ENCODE data around the gene STK32B. TPM values are rescaled to one million over a fixed set of nuclear protein-coding genes. Genes with fewer than 3 reads are reported as not detected.

The STK32B gene
- total and polyA plus RNA-seq, 9 of the 15 experiments (the other 6 are each of a cell fraction or from before 2014, with no cell fraction given), result 0.03 to 0.20 (median 0.07) TPM; not detected in 2

DNA sequence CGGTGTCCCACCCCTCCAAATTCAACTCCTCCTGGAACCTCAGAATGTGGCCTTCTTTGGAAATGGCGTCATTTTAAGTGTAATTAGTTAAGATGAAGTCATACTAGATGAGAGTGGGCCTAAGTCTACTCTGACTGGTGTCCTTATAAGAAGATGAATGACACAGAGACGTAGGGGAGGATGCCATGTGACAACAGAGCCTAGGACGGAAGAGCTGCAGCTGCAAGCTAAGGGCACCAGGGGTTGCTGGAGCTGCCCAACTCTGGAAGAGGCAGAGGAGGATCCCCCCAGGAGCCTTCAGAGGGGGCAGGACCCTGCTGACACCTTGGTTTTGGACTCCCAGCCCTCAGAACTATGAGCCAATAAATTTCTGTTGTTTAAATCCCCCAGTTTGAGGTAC lies 115.1 kb downstream of the STK32B start:
- ChIA-PET CTCF (ENCODE audit: low intra/inter-chr PET ratio) (no interaction called here), POLR2A (no interaction called here)
- intact Hi-C loops (cut with micrococcal nuclease), result no loop called here
- Histone ChIP-seq H3K4me3 (no peak overlapping the region), H3K4me2 (ENCODE audit: insufficient read depth, low read length) (no peak overlapping the region), H3K9ac (ENCODE audit: insufficient read depth in 1 of 2, low read depth in 2 of 2, low read length in 2 of 2) (no peak overlapping the region), H3K9me1 (ENCODE audit: control insufficient read depth, insufficient read depth, low read length) (no peaks in the 10 kb centered on the region), H3K4me1 (replicated peaks in 1 of 2; ENCODE audit: control insufficient read depth in 2 of 2, insufficient read depth in 2 of 2, low read length in 2 of 2) (no peaks in the 10 kb centered on the region), H4K20me1 (replicated peaks; ENCODE audit: control insufficient read depth, insufficient read depth, low read length) (no peaks in the 10 kb centered on the region; the same call in 1 of the 2 replicates), H3K36me3 (ENCODE audit: control insufficient read depth, insufficient read depth, low read length) (no peaks in the 10 kb centered on the region), H3K27me3 (ENCODE audit: control insufficient read depth in 2 of 2, insufficient read depth in 2 of 2, low read length in 2 of 2) (peaks cover 13 to 58% of the 10 kb centered on the region in 2 experiments; a peak in 4 of 5 replicates), H2AFZ (ENCODE audit: low read depth, low read length) (no peak overlapping the region), H3K27ac (ENCODE audit: extremely low read depth, low read depth, low read length) (no peak overlapping the region), H3K9me3 (replicated peaks; ENCODE audit: control insufficient read depth, insufficient read depth, low read depth, low read length) (no peaks in the 10 kb centered on the region), H3K79me2 (ENCODE audit: control insufficient read depth, insufficient read depth, low read length) (no peaks in the 10 kb centered on the region)
- TF ChIP-seq SUPT5H (IDR thresholded peaks at IDR 0.05) (no peak), ZNF507 (tag; conservative IDR thresholded peaks at IDR 0.05) (no peak), SREBF1 (IDR thresholded peaks at IDR 0.05; ENCODE audit: borderline replicate concordance, low read depth, low read length) (no peak), STAT5A (IDR thresholded peaks at IDR 0.05; ENCODE audit: borderline replicate concordance, low read length) (no peak), ESRRB (CRISPR knock-in tag; IDR thresholded peaks at IDR 0.05; ENCODE audit: borderline replicate concordance) (no peak)
- no TSS peak for BruUV-seq (replicated peaks)
- FAIRE-seq (no peak), DNase-seq (ENCODE audit: extremely low read depth in 1 of 4, low spot score in 3 of 4) (no peak), ATAC-seq (no peak)
- WGBS (ENCODE audit: insufficient coverage, low coverage, missing lambda C conversion rate), result 5% methylated on average over 4 of the region's 4 CpGs
- in situ Hi-C loops (cut with MboI), result no loop called here

DNA sequence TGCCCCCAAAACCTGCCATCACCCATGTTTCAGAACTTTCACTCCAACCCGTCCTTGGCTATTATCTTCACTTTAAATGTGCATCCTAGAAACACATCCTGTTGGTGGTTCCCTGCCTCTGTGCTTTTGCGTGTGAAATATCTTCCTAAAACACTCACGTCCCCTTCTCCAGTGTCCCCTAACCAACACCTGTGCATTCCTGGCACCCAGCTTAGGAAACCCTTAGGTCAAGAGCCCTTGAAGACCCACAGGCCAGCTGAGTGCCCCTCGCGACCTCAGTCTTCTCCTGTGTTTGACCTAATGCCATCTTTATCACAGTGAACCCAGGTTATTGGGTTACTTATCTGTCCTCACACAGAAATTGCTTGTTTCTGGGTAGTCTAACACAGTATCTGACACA lies 117.6 kb downstream of the STK32B start:
- H2AFZ ChIP-seq (ENCODE audit: low read depth, low read length), result no peak overlapping the region
- DNase-seq (ENCODE audit: extremely low read depth in 1 of 4, low spot score in 3 of 4) (no peak), FAIRE-seq (no peak), ATAC-seq (no peak)
- no peak overlapping the region for H3K4me2 ChIP-seq (ENCODE audit: insufficient read depth, low read length)
- ChIA-PET CTCF (ENCODE audit: low intra/inter-chr PET ratio) (no interaction called here), POLR2A (no interaction called here)
- no peak overlapping the region for H3K27ac ChIP-seq (ENCODE audit: extremely low read depth, low read depth, low read length)
- no peaks in the 10 kb centered on the region for H3K9me1 ChIP-seq (ENCODE audit: control insufficient read depth, insufficient read depth, low read length)
- peaks cover 11 to 46% of the 10 kb centered on the region in 2 experiments; a peak in 4 of 5 replicates for H3K27me3 ChIP-seq (ENCODE audit: control insufficient read depth in 2 of 2, insufficient read depth in 2 of 2, low read length in 2 of 2)
- no peaks in the 10 kb centered on the region for H3K79me2 ChIP-seq (ENCODE audit: control insufficient read depth, insufficient read depth, low read length)
- no peaks in the 10 kb centered on the region; the same call in 1 of the 2 replicates for H4K20me1 ChIP-seq (replicated peaks; ENCODE audit: control insufficient read depth, insufficient read depth, low read length)
- no peak overlapping the region for H3K4me3 ChIP-seq
- BruUV-seq (replicated peaks), result no TSS peak
- no peaks in the 10 kb centered on the region for H3K4me1 ChIP-seq (replicated peaks in 1 of 2; ENCODE audit: control insufficient read depth in 2 of 2, insufficient read depth in 2 of 2, low read length in 2 of 2)
- no peaks in the 10 kb centered on the region for H3K36me3 ChIP-seq (ENCODE audit: control insufficient read depth, insufficient read depth, low read length)
- intact Hi-C loops (cut with micrococcal nuclease), result no loop called here
- H3K9ac ChIP-seq (ENCODE audit: insufficient read depth in 1 of 2, low read depth in 2 of 2, low read length in 2 of 2), result no peak overlapping the region
- in situ Hi-C loops (cut with MboI), result no loop called here
- no peaks in the 10 kb centered on the region for H3K9me3 ChIP-seq (replicated peaks; ENCODE audit: control insufficient read depth, insufficient read depth, low read depth, low read length)
- 0% methylated on average over 5 of the region's 5 CpGs for WGBS (ENCODE audit: insufficient coverage, low coverage, missing lambda C conversion rate)
- TF ChIP-seq ZNF717 (CRISPR knock-in tag; IDR thresholded peaks at IDR 0.05) (no peak), CBFA2T3 (IDR thresholded peaks at IDR 0.05) (no peak), MCM3 (IDR thresholded peaks at IDR 0.05) (no peak), NELFE (IDR thresholded peaks at IDR 0.05; ENCODE audit: insufficient read depth, insufficient read length) (no peak), HDAC8 (tag; IDR thresholded peaks at IDR 0.05) (no peak), ZNF77 (CRISPR knock-in tag; IDR thresholded peaks at IDR 0.05) (no peak), ZNF354B (CRISPR knock-in tag; IDR thresholded peaks at IDR 0.05) (no peak), GABPB2 (CRISPR knock-in tag; conservative IDR thresholded peaks at IDR 0.05) (no peak), KDM1A (IDR thresholded peaks at IDR 0.05) (no peak), ELF4 (CRISPR knock-in tag; IDR thresholded peaks at IDR 0.05) (no peak)
- TF ChIP-seq, protein P1, sequence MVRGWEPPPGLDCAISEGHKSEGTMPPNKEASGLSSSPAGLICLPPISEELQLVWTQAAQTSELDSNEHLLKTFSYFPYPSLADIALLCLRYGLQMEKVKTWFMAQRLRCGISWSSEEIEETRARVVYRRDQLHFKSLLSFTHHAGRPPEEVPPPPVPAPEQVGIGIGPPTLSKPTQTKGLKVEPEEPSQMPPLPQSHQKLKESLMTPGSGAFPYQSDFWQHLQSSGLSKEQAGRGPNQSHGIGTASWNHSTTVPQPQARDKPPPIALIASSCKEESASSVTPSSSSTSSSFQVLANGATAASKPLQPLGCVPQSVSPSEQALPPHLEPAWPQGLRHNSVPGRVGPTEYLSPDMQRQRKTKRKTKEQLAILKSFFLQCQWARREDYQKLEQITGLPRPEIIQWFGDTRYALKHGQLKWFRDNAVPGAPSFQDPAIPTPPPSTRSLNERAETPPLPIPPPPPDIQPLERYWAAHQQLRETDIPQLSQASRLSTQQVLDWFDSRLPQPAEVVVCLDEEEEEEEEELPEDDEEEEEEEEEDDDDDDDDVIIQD (CRISPR knock-in tag; IDR thresholded peaks at IDR 0.05), result no peak
- TF ChIP-seq, protein P2, sequence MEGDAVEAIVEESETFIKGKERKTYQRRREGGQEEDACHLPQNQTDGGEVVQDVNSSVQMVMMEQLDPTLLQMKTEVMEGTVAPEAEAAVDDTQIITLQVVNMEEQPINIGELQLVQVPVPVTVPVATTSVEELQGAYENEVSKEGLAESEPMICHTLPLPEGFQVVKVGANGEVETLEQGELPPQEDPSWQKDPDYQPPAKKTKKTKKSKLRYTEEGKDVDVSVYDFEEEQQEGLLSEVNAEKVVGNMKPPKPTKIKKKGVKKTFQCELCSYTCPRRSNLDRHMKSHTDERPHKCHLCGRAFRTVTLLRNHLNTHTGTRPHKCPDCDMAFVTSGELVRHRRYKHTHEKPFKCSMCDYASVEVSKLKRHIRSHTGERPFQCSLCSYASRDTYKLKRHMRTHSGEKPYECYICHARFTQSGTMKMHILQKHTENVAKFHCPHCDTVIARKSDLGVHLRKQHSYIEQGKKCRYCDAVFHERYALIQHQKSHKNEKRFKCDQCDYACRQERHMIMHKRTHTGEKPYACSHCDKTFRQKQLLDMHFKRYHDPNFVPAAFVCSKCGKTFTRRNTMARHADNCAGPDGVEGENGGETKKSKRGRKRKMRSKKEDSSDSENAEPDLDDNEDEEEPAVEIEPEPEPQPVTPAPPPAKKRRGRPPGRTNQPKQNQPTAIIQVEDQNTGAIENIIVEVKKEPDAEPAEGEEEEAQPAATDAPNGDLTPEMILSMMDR (IDR thresholded peaks at IDR 0.05 in 2 of 3, conservative IDR thresholded peaks at IDR 0.05 in 1 of 3; ENCODE audit: insufficient read depth in 2 of 3, low read depth in 1 of 3, low read length in 3 of 3), result no peak
